Measurements from ENCODE around the gene CCM2. TPM values are rescaled to one million over a fixed set of nuclear protein-coding genes. Genes with fewer than 3 reads are reported as not detected.
"Not testable (repeated sequence)": the region's sequence is repeated elsewhere in the genome, so short reads cannot be mapped to it uniquely, and the experiment has no call there.

CCM2 gene
- total and polyA plus RNA-seq, 8 donors = 23.0 to 50.1 (median 29.9) TPM

- intact Hi-C loops (cut with DNase I) = no loop called here
These were observed 31.8 kb downstream of the CCM2 start for GRCh38 chr7:45031829-45032228.

GRCh38 chr7:45032421-45032820 lies 32.4 kb downstream of the CCM2 start:
- no peaks in the 10 kb centered on the region for H3K9me3 ChIP-seq
- H3K4me1 ChIP-seq = peaks cover 2 to 72% of the 10 kb centered on the region in 2 donors
- TF ChIP-seq CTCF (IDR thresholded peaks at IDR 0.05) = no peak
- H3K4me3 ChIP-seq = no peak overlapping the region
- DNase-seq (no peak), ATAC-seq (no peak)
- H3K36me3 ChIP-seq = peaks cover 0 to 6% of the 10 kb centered on the region in 2 donors
- no peak overlapping the region for H3K27ac ChIP-seq
- H3K27me3 ChIP-seq = no peaks in the 10 kb centered on the region
- intact Hi-C loops (cut with DNase I) = no loop called here

More at GRCh38 chr7:45031829-45032228, 31.8 kb downstream of the CCM2 start:
- H3K4me3 ChIP-seq = no peak overlapping the region
- no peak for TF ChIP-seq CTCF (IDR thresholded peaks at IDR 0.05)
- no peak overlapping the region for H3K27ac ChIP-seq
- no peak for DNase-seq
- no peaks in the 10 kb centered on the region for H3K9me3 ChIP-seq
- H3K36me3 ChIP-seq = peaks cover 0 to 9% of the 10 kb centered on the region in 2 donors
- peaks cover 2 to 73% of the 10 kb centered on the region in 2 donors for H3K4me1 ChIP-seq
- no peaks in the 10 kb centered on the region for H3K27me3 ChIP-seq
- peak; percentile 64 for ATAC-seq

- intact Hi-C loops (cut with DNase I) = no loop called here
- H3K9me3 ChIP-seq = no peaks in the 10 kb centered on the region
- H3K27me3 ChIP-seq = no peaks in the 10 kb centered on the region
- DNase-seq = no peak
- H3K27ac ChIP-seq = peak overlapping the region in 1 of 2 donors; percentile 48
- ATAC-seq = no peak
- no peak for TF ChIP-seq CTCF (IDR thresholded peaks at IDR 0.05)
- peaks cover 0 to 10% of the 10 kb centered on the region in 2 donors for H3K36me3 ChIP-seq
- H3K4me1 ChIP-seq = peaks cover 2 to 63% of the 10 kb centered on the region in 2 donors
- no peak overlapping the region for H3K4me3 ChIP-seq
These were observed 33.4 kb downstream of the CCM2 start for GRCh38 chr7:45033261-45033930.

GRCh38 chr7:45033931-45034290 lies 33.9 kb downstream of the CCM2 start:
- peaks cover 2 to 58% of the 10 kb centered on the region in 2 donors for H3K4me1 ChIP-seq
- no peak overlapping the region for H3K4me3 ChIP-seq
- DNase-seq (no peak), ATAC-seq (no peak)
- TF ChIP-seq CTCF (IDR thresholded peaks at IDR 0.05) = no peak
- no peaks in the 10 kb centered on the region for H3K9me3 ChIP-seq
- H3K36me3 ChIP-seq = peaks cover 0 to 15% of the 10 kb centered on the region in 2 donors
- intact Hi-C loops (cut with DNase I) = no loop called here
- peak overlapping the region in 1 of 2 donors; percentile 48 for H3K27ac ChIP-seq
- no peaks in the 10 kb centered on the region for H3K27me3 ChIP-seq

- H3K27me3 ChIP-seq; H3K4me3 ChIP-seq; H3K9me3 ChIP-seq; DNase-seq; H3K27ac ChIP-seq; intact Hi-C loops (cut with DNase I); ATAC-seq: not testable (repeated sequence)
- H3K36me3 ChIP-seq = peaks cover 0 to 23% of the 10 kb centered on the region in 2 donors
- H3K4me1 ChIP-seq = peaks cover 2 to 52% of the 10 kb centered on the region in 2 donors
These were observed 34.7 kb downstream of the CCM2 start for GRCh38 chr7:45034710-45035109.

GRCh38 chr7:45035371-45035770 lies 35.4 kb downstream of the CCM2 start:
- no peak for TF ChIP-seq CTCF (IDR thresholded peaks at IDR 0.05)
- no peaks in the 10 kb centered on the region for H3K9me3 ChIP-seq
- intact Hi-C loops (cut with DNase I) = no loop called here
- no peak for ATAC-seq
- no peak for DNase-seq
- peaks cover 2 to 52% of the 10 kb centered on the region in 2 donors for H3K4me1 ChIP-seq
- H3K27me3 ChIP-seq = no peaks in the 10 kb centered on the region
- no peak overlapping the region for H3K4me3 ChIP-seq
- H3K27ac ChIP-seq = no peak overlapping the region
- peaks cover 0 to 29% of the 10 kb centered on the region in 2 donors for H3K36me3 ChIP-seq
